Measurements from ENCODE around the gene USH1C.

- TF ChIP-seq EZH2phosphoT487 (IDR thresholded peaks at IDR 0.05; ENCODE audit: insufficient read depth, low read depth) (no peak), EZH2 (IDR thresholded peaks at IDR 0.05; ENCODE audit: insufficient read depth, poor library complexity, severe bottlenecking) (no peak)
Observed at GRCh38 chr11:17479284-17480214, 64.7 kb downstream of the USH1C start.
